ENCODE data around the gene TCP11L1. TPM values are rescaled to one million over a fixed set of nuclear protein-coding genes. Genes with fewer than 3 reads are reported as not detected.

The TCP11L1 gene
- total RNA-seq, 1 experiment from 2014 or later: 16.8 TPM

GRCh38 chr11:33001751-33002542, 37.4 kb upstream of the TCP11L1 start:
- ChIA-PET CTCF (no interaction called here), POLR2A (interaction anchor here (1.1 kb wide), 1 partner anchor 71 kb away, joined by 3 read pairs; no protein-coding TSS in a partner anchor)
- Mint-ChIP-seq H3K4me1 (peaks cover 13% of the 10 kb centered on the region), H3K27me3 (ENCODE audit: low read depth) (peaks cover 6% of the 10 kb centered on the region; the same call in 1 of the 2 replicates), H3K36me3 (no peaks in the 10 kb centered on the region), H3K9me3 (peaks cover 14% of the 10 kb centered on the region), H3K4me3 (no peak overlapping the region), H3K27ac (no peak overlapping the region)
- no peak; the same call in 1 of the 2 replicates for ATAC-seq
- no peak for DNase-seq (ENCODE audit: low spot score)
- TF ChIP-seq USF2 (CRISPR knock-in tag; IDR thresholded peaks at IDR 0.05): no peak

- Mint-ChIP-seq H3K27ac (peak overlapping the region; percentile 7; the same call in 1 of the 2 replicates), H3K4me1 (peaks cover 13% of the 10 kb centered on the region), H3K36me3 (no peaks in the 10 kb centered on the region), H3K9me3 (peaks cover 3% of the 10 kb centered on the region; the same call in 1 of the 2 replicates), H3K27me3 (ENCODE audit: low read depth) (no peaks in the 10 kb centered on the region; the same call in 1 of the 2 replicates), H3K4me3 (no peak overlapping the region)
- ChIA-PET POLR2A (no interaction called here), CTCF (no interaction called here)
- no peak for ATAC-seq
- TF ChIP-seq CDX4 (CRISPR knock-in tag; IDR thresholded peaks at IDR 0.05; ENCODE audit: borderline replicate concordance): no peak
- no peak for TF ChIP-seq MYBL2 (CRISPR knock-in tag; IDR thresholded peaks at IDR 0.05)
- TF ChIP-seq KAT7 (CRISPR knock-in tag; IDR thresholded peaks at IDR 0.05; ENCODE audit: borderline replicate concordance): no peak
- no peak for TF ChIP-seq FOXP4 (CRISPR knock-in tag; IDR thresholded peaks at IDR 0.05)
- no peak for TF ChIP-seq ZNF425 (CRISPR knock-in tag; conservative IDR thresholded peaks at IDR 0.05)
- TF ChIP-seq ZMAT4 (CRISPR knock-in tag; IDR thresholded peaks at IDR 0.05): no peak
- TF ChIP-seq ZNF121 (CRISPR knock-in tag; IDR thresholded peaks at IDR 0.05): no peak
- TF ChIP-seq ZNF423 (CRISPR knock-in tag; IDR thresholded peaks at IDR 0.05): no peak
- TF ChIP-seq STAT6 (CRISPR knock-in tag; conservative IDR thresholded peaks at IDR 0.05; ENCODE audit: low read depth): no peak
- TF ChIP-seq FOXJ3 (CRISPR knock-in tag; IDR thresholded peaks at IDR 0.05; ENCODE audit: borderline replicate concordance): no peak
- no peak for TF ChIP-seq E2F5 (CRISPR knock-in tag; IDR thresholded peaks at IDR 0.05)
- TF ChIP-seq NR1H2 (CRISPR knock-in tag; IDR thresholded peaks at IDR 0.05): no peak
- DNase-seq (ENCODE audit: low spot score): no peak
These were observed 34.2 kb upstream of the TCP11L1 start for GRCh38 chr11:33005175-33005574.

Measured in WTC11 (cell line).